HL-60 (cell line): ENCODE results near the gene ANKRD44.

Experiments used
- DNase-seq, 2 experiments: peaks; one replicate each; pipeline ENCODE4 v3.0.0-alpha.2; 2010 to 2020; ENCODE audit warnings: low read depth in 1 of 2, low spot score in 1 of 2
- H3K27ac ChIP-seq: fragments of 250-450 bp; sonication (Bioruptor Pico); replicated peaks from 2 replicates; pipeline ENCODE4 v1.5.1; 2020; ENCODE audit warnings: mild to moderate bottlenecking, moderate library complexity
- H3K27me3 ChIP-seq: fragments of 250-450 bp; sonication (Bioruptor Pico); 2 replicates; pipeline ENCODE4 v1.5.1; 2021; ENCODE audit warnings: mild to moderate bottlenecking, moderate library complexity; ENCODE audit not compliant: insufficient read depth, poor library complexity, severe bottlenecking
- H3K4me3 ChIP-seq: replicated peaks from 2 replicates; pipeline ENCODE4 v1.5.1; 2011; ENCODE audit warnings: mild to moderate bottlenecking, control low read depth, low read length; ENCODE audit not compliant: insufficient read depth
- GABPA ChIP-seq: IDR thresholded peaks from 2 replicates; pipeline ENCODE4 v1.6.1; 2012; ENCODE audit warnings: low read depth
- POLR2AphosphoS5 ChIP-seq: IDR thresholded peaks from 2 replicates; pipeline ENCODE4 v1.6.1; 2012; ENCODE audit warnings: low read depth
- SPI1 ChIP-seq: IDR thresholded peaks from 2 replicates; pipeline ENCODE4 v1.6.1; 2012; ENCODE audit warnings: low read depth, mild to moderate bottlenecking, borderline replicate concordance
- TF ChIP-seq, protein P1 (sequence below): IDR thresholded peaks from 2 replicates; pipeline ENCODE4 v1.6.1; 2012; ENCODE audit warnings: low read depth; ENCODE audit not compliant: insufficient replicate concordance
- TF ChIP-seq, protein P2 (sequence below): IDR thresholded peaks from one replicate; pipeline ENCODE4 v1.5.1; 2011; ENCODE audit warnings: low read length, control low read depth, inconsistent platforms; ENCODE audit not compliant: insufficient read depth

ANKRD44 gene

DNA sequence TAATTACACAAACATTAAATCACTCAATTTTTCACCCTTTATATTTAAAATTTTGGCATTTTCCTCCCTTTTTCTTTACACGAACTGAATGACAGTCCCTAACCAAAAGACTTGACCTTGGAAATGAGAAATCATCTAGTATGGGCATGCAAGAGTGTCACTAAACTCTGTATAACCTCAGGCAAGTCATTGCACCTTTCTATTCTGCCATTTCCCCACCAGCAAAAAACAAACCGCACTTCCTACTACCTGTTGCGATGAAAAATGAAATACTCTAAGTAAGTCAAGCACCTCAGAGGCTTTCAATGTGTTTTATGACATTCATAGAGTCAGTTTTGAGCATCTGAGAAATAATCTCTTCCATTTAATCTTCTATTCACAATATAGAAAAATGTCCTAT lies 44.1 kb downstream of the ANKRD44 start:
- Histone ChIP-seq H3K4me3 (no peak overlapping the region), H3K27me3 (no peaks in the 10 kb centered on the region), H3K27ac (no peak overlapping the region)
- peak in 1 of 2 experiments; percentile 22 for DNase-seq
- TF ChIP-seq, protein P1, sequence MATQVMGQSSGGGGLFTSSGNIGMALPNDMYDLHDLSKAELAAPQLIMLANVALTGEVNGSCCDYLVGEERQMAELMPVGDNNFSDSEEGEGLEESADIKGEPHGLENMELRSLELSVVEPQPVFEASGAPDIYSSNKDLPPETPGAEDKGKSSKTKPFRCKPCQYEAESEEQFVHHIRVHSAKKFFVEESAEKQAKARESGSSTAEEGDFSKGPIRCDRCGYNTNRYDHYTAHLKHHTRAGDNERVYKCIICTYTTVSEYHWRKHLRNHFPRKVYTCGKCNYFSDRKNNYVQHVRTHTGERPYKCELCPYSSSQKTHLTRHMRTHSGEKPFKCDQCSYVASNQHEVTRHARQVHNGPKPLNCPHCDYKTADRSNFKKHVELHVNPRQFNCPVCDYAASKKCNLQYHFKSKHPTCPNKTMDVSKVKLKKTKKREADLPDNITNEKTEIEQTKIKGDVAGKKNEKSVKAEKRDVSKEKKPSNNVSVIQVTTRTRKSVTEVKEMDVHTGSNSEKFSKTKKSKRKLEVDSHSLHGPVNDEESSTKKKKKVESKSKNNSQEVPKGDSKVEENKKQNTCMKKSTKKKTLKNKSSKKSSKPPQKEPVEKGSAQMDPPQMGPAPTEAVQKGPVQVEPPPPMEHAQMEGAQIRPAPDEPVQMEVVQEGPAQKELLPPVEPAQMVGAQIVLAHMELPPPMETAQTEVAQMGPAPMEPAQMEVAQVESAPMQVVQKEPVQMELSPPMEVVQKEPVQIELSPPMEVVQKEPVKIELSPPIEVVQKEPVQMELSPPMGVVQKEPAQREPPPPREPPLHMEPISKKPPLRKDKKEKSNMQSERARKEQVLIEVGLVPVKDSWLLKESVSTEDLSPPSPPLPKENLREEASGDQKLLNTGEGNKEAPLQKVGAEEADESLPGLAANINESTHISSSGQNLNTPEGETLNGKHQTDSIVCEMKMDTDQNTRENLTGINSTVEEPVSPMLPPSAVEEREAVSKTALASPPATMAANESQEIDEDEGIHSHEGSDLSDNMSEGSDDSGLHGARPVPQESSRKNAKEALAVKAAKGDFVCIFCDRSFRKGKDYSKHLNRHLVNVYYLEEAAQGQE, result no peak
- no peak for TF ChIP-seq SPI1
- TF ChIP-seq GABPA, result no peak
- no peak for TF ChIP-seq POLR2AphosphoS5
- TF ChIP-seq, protein P2, sequence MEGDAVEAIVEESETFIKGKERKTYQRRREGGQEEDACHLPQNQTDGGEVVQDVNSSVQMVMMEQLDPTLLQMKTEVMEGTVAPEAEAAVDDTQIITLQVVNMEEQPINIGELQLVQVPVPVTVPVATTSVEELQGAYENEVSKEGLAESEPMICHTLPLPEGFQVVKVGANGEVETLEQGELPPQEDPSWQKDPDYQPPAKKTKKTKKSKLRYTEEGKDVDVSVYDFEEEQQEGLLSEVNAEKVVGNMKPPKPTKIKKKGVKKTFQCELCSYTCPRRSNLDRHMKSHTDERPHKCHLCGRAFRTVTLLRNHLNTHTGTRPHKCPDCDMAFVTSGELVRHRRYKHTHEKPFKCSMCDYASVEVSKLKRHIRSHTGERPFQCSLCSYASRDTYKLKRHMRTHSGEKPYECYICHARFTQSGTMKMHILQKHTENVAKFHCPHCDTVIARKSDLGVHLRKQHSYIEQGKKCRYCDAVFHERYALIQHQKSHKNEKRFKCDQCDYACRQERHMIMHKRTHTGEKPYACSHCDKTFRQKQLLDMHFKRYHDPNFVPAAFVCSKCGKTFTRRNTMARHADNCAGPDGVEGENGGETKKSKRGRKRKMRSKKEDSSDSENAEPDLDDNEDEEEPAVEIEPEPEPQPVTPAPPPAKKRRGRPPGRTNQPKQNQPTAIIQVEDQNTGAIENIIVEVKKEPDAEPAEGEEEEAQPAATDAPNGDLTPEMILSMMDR, result no peak

DNA sequence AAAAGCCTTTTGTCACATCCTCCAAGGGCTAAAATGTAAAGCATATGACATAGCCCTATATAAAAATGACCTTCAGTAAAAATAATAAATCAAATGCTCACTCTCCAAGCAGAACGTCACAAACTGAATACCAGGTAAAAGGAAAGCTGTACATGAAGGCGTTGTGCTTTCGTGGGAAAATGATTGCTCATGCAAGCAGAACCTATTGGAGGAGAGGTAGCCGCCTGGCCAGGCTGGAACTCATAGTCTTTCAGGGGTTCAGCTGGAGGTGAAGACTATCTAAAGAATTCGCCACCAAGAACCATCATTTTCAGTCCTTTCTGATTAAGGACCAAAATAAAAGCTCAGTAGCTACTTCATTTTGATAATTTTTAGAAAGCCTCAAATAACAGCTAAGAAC lies 44.7 kb downstream of the ANKRD44 start:
- Histone ChIP-seq H3K27ac (no peak overlapping the region), H3K27me3 (no peaks in the 10 kb centered on the region), H3K4me3 (no peak overlapping the region)
- TF ChIP-seq POLR2AphosphoS5 (no peak), GABPA (no peak), SPI1 (no peak)
- TF ChIP-seq, protein P1, result no peak
- TF ChIP-seq, protein P2, result no peak
- DNase-seq, result no peak

GRCh38 chr2:197265036-197265435 lies 45.5 kb downstream of the ANKRD44 start:
- Histone ChIP-seq H3K27me3 (no peaks in the 10 kb centered on the region), H3K4me3 (no peak overlapping the region), H3K27ac (no peak overlapping the region)
- no peak for DNase-seq
- TF ChIP-seq SPI1 (no peak), POLR2AphosphoS5 (no peak), GABPA (no peak)
- TF ChIP-seq, protein P1, result no peak
- TF ChIP-seq, protein P2, result no peak
